Stomach smooth muscle (tissue), 2 donors: ENCODE measurements around the gene HOXA7.

Experiments used
- H3K27ac ChIP-seq: one replicate; pipeline ENCODE4 v1.7.0; 2013; ENCODE audit warnings: mild to moderate bottlenecking, low read length, inconsistent platforms
- H3K27me3 ChIP-seq, 2 donors: one replicate each; pipeline ENCODE4 v1.7.0; 2013; ENCODE audit warnings: low read length in 2 of 2; ENCODE audit not compliant: insufficient read depth in 2 of 2, control insufficient read depth in 1 of 2
- H3K36me3 ChIP-seq, 2 donors: one replicate each; pipeline ENCODE4 v1.7.0; 2013; ENCODE audit warnings: low read length in 2 of 2; ENCODE audit not compliant: control insufficient read depth in 2 of 2, insufficient read depth in 2 of 2
- H3K4me1 ChIP-seq: one replicate; pipeline ENCODE4 v1.7.0; 2013; ENCODE audit warnings: low read length; ENCODE audit not compliant: control insufficient read depth, insufficient read depth
- H3K4me3 ChIP-seq, 2 donors: one replicate each; pipeline ENCODE4 v1.7.0; 2013; ENCODE audit warnings: low read length in 2 of 2
- H3K9ac ChIP-seq, 2 donors: one replicate each; pipeline ENCODE4 v1.7.0; 2013; ENCODE audit warnings: low read length in 2 of 2, mild to moderate bottlenecking in 1 of 2
- H3K9me3 ChIP-seq, 2 donors: one replicate each; pipeline ENCODE4 v1.7.0; 2013; ENCODE audit warnings: low read length in 2 of 2; ENCODE audit not compliant: control insufficient read depth in 2 of 2
- donor health status: healthy.
- donor health status: Pancreatic carcinoma.

HOXA7 gene

GRCh38 chr7:27185854-27186667, 29.6 kb upstream of the HOXA7 start:
- peaks cover 0 to 2% of the 10 kb centered on the region in 2 donors for H3K9me3 ChIP-seq
- peak overlapping the region in 1 of 2 donors; percentile 22 for H3K4me3 ChIP-seq
- no peak overlapping the region for H3K9ac ChIP-seq
- H3K4me1 ChIP-seq = peaks cover 36% of the 10 kb centered on the region
- H3K27ac ChIP-seq = no peak overlapping the region
- H3K36me3 ChIP-seq = no peaks in the 10 kb centered on the region
- peaks cover 90 to 97% of the 10 kb centered on the region in 2 donors for H3K27me3 ChIP-seq

DNA sequence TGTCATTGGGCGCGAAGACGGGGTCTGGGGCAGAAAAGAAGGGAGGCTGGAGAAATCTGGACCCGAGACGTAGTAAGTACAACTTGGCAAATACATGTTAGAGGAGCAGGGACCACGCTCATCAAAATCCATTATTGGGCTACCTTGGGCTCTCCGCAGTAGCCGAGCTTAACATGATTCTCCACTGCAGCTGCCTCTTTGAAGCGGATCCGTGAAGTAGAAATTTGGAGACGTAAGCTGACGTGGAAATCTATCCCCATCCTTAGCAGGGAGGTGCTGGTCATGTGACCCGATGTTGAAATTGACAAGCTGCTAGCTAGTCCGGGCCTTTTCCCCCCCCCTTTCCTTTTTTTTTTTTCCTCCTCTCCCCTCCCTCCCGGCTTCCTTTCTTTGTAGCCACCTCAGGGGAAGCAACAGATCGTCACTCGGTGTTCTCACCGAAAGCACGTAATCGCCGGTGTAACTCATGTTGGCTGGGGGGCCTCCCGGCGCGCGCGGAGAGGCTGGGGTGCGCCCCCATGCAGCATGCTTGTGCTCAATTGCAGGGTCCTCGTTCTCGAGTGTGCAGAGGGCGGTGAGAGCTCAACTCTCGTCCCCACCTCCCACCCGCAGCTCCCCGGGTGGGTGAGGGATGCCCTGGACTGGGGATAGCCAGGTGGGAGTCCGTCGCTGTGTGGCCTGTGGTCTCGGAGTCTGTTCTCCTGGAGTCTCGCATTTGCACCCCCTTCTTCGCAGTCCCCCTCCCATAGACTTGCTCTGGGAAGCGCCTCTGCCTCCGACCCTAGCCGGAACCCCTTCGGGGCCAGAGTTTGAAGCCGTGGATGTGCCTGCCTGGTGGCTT, 28.8 kb upstream of the HOXA7 start, which contains the start of gene HOXA11:
Gene HOXA11 (minus strand): TSS at position 220 of the 841 bp plus-strand sequence. CDS start 88 bp downstream, at position 132.
- Histone ChIP-seq H3K9ac (no peak within 1 kb of the TSS), H3K4me1 (peaks cover 36% of the 10 kb centered on the region), H3K27ac (no peak within 1 kb of the TSS), H3K36me3 (no peaks in the 10 kb centered on the region), H3K9me3 (peaks cover 0 to 2% of the 10 kb centered on the region in 2 donors), H3K27me3 (peaks cover 91 to 98% of the 10 kb centered on the region in 2 donors), H3K4me3 (peak within 1 kb of the TSS in 1 of 2 donors; percentile 44)

GRCh38 chr7:27184337-27185012, 28.0 kb upstream of the HOXA7 start:
- Histone ChIP-seq H3K36me3 (no peaks in the 10 kb centered on the region), H3K9ac (no peak overlapping the region), H3K4me1 (peaks cover 40% of the 10 kb centered on the region), H3K9me3 (peaks cover 0 to 2% of the 10 kb centered on the region in 2 donors), H3K27ac (no peak overlapping the region), H3K27me3 (peaks cover 87 to 98% of the 10 kb centered on the region in 2 donors), H3K4me3 (peak overlapping the region in 1 of 2 donors; percentile 44)

DNA sequence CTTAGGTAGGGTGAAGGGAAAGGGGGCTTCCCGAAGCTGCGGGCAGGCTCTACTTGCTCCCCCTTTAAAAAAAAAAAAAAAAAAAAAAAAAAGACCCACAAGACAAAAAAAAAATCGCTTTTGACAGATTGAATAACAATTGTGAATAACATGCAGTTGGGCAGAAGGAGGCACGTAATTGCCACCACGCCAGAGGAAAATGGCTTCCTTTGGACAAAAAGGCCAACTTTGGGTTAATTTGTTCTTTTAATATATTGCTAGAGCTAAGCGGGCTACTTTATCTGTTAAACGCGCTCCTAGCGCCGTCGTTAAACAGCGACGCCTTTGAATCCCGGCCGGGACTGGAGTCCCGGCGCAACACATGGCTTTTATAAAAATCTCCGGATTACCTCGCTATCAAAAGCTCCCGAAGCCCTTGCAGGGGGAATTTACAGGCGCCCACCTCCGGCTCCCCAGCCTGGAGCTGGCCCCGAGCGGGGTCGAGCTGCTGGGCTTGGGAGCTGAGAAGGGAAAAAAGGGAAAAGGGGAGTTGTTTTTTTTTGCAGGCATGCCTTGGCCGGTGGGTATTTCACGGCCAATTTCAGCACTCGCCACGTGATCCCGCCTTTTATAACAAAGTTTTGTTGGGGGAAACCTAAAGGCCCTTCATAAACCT, 27.3 kb upstream of the HOXA7 start:
- H3K9me3 ChIP-seq = peaks cover 0 to 2% of the 10 kb centered on the region in 2 donors
- H3K27me3 ChIP-seq = peaks cover 87 to 98% of the 10 kb centered on the region in 2 donors
- no peaks in the 10 kb centered on the region for H3K36me3 ChIP-seq
- no peak overlapping the region for H3K9ac ChIP-seq
- peaks cover 41% of the 10 kb centered on the region for H3K4me1 ChIP-seq
- H3K27ac ChIP-seq = no peak overlapping the region
- H3K4me3 ChIP-seq = peak overlapping the region in 1 of 2 donors; percentile 35

DNA sequence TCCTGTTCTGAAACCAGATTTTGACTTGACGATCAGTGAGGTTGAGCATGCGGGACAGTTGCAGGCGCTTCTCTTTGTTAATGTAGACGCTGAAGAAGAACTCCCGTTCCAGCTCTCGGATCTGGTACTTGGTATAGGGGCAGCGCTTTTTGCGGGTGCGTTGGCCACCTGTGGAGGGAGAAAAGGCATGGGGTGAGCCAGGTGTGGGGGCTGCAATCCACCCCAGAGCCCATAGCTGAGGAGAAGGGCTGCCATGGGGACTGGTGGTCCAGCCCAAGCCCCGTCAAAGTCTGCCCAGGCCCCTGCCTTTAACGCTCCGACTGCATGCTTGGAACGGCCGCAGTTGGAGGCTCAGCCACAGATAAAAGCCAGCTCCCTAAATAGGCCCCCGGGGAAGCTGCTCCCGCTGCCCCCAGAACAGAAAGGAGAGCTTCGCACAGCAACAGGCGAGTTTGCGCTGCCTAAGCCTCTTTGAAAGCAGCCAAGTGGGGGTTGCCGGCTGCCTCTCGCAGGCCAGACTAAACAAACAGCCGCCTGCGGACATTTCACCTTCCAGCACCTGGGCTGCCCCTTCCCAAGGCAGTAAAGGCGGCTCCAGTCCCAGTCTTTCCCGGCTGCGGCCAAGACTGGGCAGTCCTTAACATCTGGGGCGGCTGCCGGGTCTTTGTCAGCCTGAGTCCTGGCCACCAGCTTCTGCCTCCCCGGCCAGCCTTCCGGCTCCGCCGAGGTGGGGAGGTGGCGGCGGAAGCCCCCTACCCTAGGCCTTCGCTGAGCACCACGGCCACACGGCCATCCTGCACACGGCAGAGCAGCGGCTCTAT, 26.6 kb upstream of the HOXA7 start:
- H3K4me1 ChIP-seq = peaks cover 35% of the 10 kb centered on the region

DNA sequence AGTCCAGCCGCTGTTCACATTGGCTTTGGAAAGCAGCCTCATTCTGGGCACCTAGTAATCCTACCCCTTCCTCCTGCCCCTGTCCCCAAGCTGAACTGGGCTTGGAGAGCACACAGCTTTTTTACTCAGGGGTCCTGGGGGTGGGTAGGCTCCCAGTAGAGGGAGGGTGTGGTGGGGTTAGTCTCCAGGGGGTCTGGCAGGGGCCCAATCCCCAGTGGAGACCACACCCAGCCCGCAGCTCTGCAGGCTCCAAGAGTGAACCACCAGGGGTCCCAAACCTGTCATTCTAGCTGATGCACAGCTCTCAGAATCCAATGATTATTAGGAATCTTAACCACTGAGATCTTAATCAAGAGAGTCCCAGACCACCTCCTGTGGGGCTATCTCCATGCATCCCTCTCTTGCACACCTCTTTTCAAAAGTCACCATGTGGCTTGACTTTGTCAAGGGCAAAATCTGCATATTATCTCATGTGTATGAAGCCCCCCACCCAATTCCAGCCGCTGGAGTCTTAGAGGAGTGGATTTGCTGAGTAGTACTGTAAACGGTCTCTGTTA, 25.9 kb upstream of the HOXA7 start:
- peaks cover 0 to 2% of the 10 kb centered on the region in 2 donors for H3K9me3 ChIP-seq
- H3K9ac ChIP-seq = no peak overlapping the region
- no peak overlapping the region for H3K4me3 ChIP-seq
- H3K27me3 ChIP-seq = peaks cover 86 to 98% of the 10 kb centered on the region in 2 donors
- H3K27ac ChIP-seq = no peak overlapping the region
- H3K36me3 ChIP-seq = no peaks in the 10 kb centered on the region
- peaks cover 30% of the 10 kb centered on the region for H3K4me1 ChIP-seq

More for the DNA sequence above, 26.6 kb upstream of the HOXA7 start:
- no peak overlapping the region for H3K27ac ChIP-seq
- no peaks in the 10 kb centered on the region for H3K36me3 ChIP-seq
- no peak overlapping the region for H3K9ac ChIP-seq
- peaks cover 0 to 2% of the 10 kb centered on the region in 2 donors for H3K9me3 ChIP-seq
- no peak overlapping the region for H3K4me3 ChIP-seq
- peaks cover 86 to 98% of the 10 kb centered on the region in 2 donors for H3K27me3 ChIP-seq

DNA sequence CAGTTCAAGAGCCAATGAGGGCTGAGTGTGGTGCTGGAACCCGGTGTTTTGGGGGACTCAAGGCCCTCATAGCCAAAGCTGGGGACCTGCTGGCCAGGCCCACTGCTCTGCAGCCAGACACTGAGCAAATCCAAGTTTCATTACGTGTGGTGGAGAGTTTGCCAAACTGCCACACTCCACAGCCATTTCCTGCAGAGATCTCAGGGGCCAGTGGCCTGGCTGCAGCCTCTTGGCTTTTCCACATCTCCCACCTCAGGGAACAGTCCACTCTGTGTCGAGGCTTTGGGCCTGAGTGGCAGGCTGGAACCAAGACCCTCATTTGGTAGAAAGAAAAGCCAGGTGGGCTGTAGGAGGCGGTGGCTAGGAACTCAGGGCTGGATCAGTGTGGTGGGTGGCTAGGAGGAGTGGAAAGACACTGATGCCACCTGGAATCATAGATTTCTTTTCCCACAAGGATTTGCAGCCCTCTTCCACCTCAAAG, 25.4 kb upstream of the HOXA7 start:
- Histone ChIP-seq H3K4me1 (peaks cover 30% of the 10 kb centered on the region), H3K4me3 (no peak overlapping the region), H3K36me3 (no peaks in the 10 kb centered on the region), H3K27ac (no peak overlapping the region), H3K9me3 (peaks cover 0 to 2% of the 10 kb centered on the region in 2 donors), H3K27me3 (peaks cover 87 to 98% of the 10 kb centered on the region in 2 donors), H3K9ac (no peak overlapping the region)

DNA sequence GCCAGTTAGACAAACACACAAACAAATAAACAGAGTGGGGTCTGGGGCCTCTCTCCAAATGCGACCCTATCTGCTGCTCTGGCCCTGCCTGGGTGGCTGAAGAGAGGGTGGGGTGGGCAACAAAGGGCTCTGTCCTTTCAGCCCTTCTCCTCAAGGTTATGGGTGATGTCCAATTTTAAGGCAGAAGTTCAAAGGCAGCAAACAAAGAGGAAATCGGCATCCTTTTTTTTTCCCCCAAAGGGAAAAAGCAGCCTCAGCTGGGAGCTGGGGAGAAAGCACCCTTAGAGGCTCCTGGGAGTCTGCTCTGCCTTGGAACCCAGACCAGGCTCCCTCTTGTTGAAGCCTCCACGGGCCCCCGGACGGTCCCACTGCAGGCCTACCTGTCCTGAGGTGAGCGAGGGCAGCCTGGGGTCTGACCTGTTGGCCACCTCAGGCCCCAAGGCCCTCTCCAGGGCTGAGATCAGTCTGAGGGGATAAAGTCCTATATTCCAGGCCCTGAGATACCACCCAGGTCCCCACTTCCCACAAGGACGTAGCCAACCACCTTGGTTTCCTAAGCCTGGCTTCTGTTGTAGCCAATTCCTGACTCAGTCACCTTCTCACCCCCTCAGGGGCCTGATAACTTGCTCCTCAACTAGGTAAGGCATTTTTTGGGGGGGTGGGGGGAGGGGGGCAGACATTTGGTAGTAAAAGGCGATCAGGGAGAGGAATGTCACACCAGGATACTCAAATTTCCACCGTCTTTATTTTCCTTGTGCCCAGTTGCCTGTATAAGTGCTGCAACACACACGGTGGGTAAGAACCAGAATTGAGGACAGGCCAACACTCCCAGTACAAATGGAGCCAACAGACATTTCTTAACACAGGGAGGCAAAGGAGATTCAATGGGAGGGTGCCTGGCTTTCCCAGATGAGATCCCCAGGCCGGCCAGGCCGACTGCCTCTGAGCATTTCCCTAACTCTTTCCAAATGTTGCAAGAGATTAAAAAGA, 24.3 kb upstream of the HOXA7 start:
- Histone ChIP-seq H3K4me3 (no peak overlapping the region), H3K9me3 (peaks cover 0 to 2% of the 10 kb centered on the region in 2 donors), H3K9ac (no peak overlapping the region), H3K27me3 (peaks cover 88 to 98% of the 10 kb centered on the region in 2 donors), H3K27ac (no peak overlapping the region), H3K4me1 (peaks cover 30% of the 10 kb centered on the region), H3K36me3 (no peaks in the 10 kb centered on the region)
